Endothelial cell of umbilical vein (primary cell): Measurements from ENCODE around the gene VDR. TPM values are rescaled to one million over a fixed set of nuclear protein-coding genes. Genes with fewer than 3 reads are reported as not detected.

Experiments
- BruUV-seq: library from RNA; stranded (reverse); fragments of 400-500 nt; replicated peaks from 2 replicates; lab custom pipeline; 2021; lab: Mats Ljungman, UMichigan
- CTCF ChIA-PET: fragments of 300-600, 350-600 bp; sonication (Branson Sonifier 250); formaldehyde crosslinking; loops from one replicate; lab custom pipeline; 2021; ENCODE audit warnings: antibody characterized with exemption, inconsistent platforms; lab: Charles Lee
- POLR2A ChIA-PET: fragments of 300-600, 350-600 bp; sonication (Branson Sonifier 250); formaldehyde crosslinking; loops from one replicate; lab custom pipeline; 2021; ENCODE audit warnings: antibody characterized with exemption, inconsistent platforms; lab: Charles Lee
- DNase-seq: peaks from one replicate; pipeline ENCODE4 v3.0.0-alpha.2; 2011; ENCODE audit warnings: low read depth, low spot score
- FAIRE-seq: peaks from 2 replicates; lab custom pipeline; 2011; peaks lifted over from hg19 to GRCh38; lab: Jason Lieb, UNC
- H2AFZ ChIP-seq: 2 replicates; pipeline ENCODE4 v1.6.0; 2012; ENCODE audit warnings: low read depth, low read length, control low read depth, inconsistent platforms
- H3K27ac ChIP-seq: 2 replicates; pipeline ENCODE4 v1.5.1; 2011; ENCODE audit warnings: low read depth, mild to moderate bottlenecking, control low read depth, low read length, moderate library complexity; ENCODE audit not compliant: insufficient read depth
- H3K27me3 ChIP-seq, 2 experiments: 2 replicates each; pipeline versions ENCODE4 v1.6.0 to v1.6.1; 2011; ENCODE audit warnings: low read length in 2 of 2, mixed read lengths in 1 of 2; ENCODE audit not compliant: control insufficient read depth in 2 of 2, insufficient read depth in 2 of 2
- H3K36me3 ChIP-seq, 2 experiments: 2 replicates in 1 of 2; 3 replicates in 1 of 2; pipeline ENCODE4 v1.5.1; 2011; ENCODE audit warnings: low read length in 2 of 2, mild to moderate bottlenecking in 1 of 2, moderate library complexity in 1 of 2; ENCODE audit not compliant: control insufficient read depth in 2 of 2, insufficient read depth in 2 of 2; ENCODE audit errors: extremely low read depth in 1 of 2
- H3K4me1 ChIP-seq: 3 replicates; pipeline ENCODE4 v1.5.1; 2011; ENCODE audit warnings: mild to moderate bottlenecking, low read length; ENCODE audit not compliant: control insufficient read depth, insufficient read depth; ENCODE audit errors: extremely low read depth
- H3K4me2 ChIP-seq: 2 replicates; pipeline ENCODE4 v1.6.1; 2011; ENCODE audit warnings: low read length, control low read depth, mixed read lengths; ENCODE audit not compliant: insufficient read depth
- H3K4me3 ChIP-seq, 3 experiments: fragments of 200-600 bp in 1 of 3; sonication (generic), shearing (Covaris generic) in 1 of 3; replicated peaks in 1 of 3; 2 replicates each; pipeline ENCODE4 v1.5.1; 2011 to 2016; ENCODE audit warnings: control low read depth in 3 of 3, low read length in 3 of 3, mild to moderate bottlenecking in 2 of 3, inconsistent platforms in 1 of 3, low read depth in 1 of 3, moderate library complexity in 1 of 3; ENCODE audit not compliant: insufficient read depth in 1 of 3
- H3K79me2 ChIP-seq: 2 replicates; pipeline ENCODE4 v1.6.0; 2012; ENCODE audit warnings: low read length, inconsistent platforms; ENCODE audit not compliant: control insufficient read depth, insufficient read depth
- H3K9ac ChIP-seq: replicated peaks from 2 replicates; pipeline ENCODE3; 2011; ENCODE audit warnings: low read length, control low read depth; ENCODE audit not compliant: insufficient read depth; ENCODE audit errors: extremely low read depth
- H3K9me1 ChIP-seq: replicated peaks from 3 replicates; pipeline ENCODE4 v1.6.0; 2011; ENCODE audit warnings: mild to moderate bottlenecking, low read length; ENCODE audit not compliant: control insufficient read depth, insufficient read depth; ENCODE audit errors: extremely low read depth
- H3K9me3 ChIP-seq: replicated peaks from 2 replicates; pipeline ENCODE4 v1.5.1; 2012; ENCODE audit warnings: low read length, inconsistent platforms; ENCODE audit not compliant: control insufficient read depth, insufficient read depth
- H4K20me1 ChIP-seq: replicated peaks from 2 replicates; pipeline ENCODE3; 2011; ENCODE audit warnings: mild to moderate bottlenecking, low read length; ENCODE audit not compliant: control insufficient read depth, insufficient read depth; ENCODE audit errors: extremely low read depth
- CTCF ChIP-seq, 2 donors: IDR thresholded peaks; 1 replicate in 1 of 2; 2 replicates in 1 of 2; pipeline ENCODE4 v1.5.1; 2011; ENCODE audit warnings: low read length in 2 of 2, mild to moderate bottlenecking in 2 of 2, moderate library complexity in 2 of 2, control low read depth in 1 of 2, inconsistent platforms in 1 of 2, low read depth in 1 of 2; ENCODE audit not compliant: insufficient read depth in 1 of 2; ENCODE audit errors: extremely low read depth in 1 of 2
- FOS ChIP-seq: IDR thresholded peaks from 2 replicates; pipeline ENCODE4 v1.6.1; 2011; ENCODE audit warnings: mild to moderate bottlenecking, low read length, moderate library complexity, borderline replicate concordance; ENCODE audit not compliant: insufficient read depth
- JUN ChIP-seq: IDR thresholded peaks from 2 replicates; pipeline ENCODE4 v1.6.1; 2011; ENCODE audit warnings: borderline replicate concordance, low read depth; ENCODE audit not compliant: insufficient read length, insufficient read depth
- MYC ChIP-seq: IDR thresholded peaks from one replicate; pipeline ENCODE4 v1.6.1; 2011; ENCODE audit warnings: mild to moderate bottlenecking, low read depth, low read length
- POLR2A ChIP-seq: IDR thresholded peaks from 2 replicates; pipeline ENCODE4 v1.6.1; 2012; ENCODE audit warnings: low read depth, mild to moderate bottlenecking, control low read depth, low read length
- POLR2AphosphoS5 ChIP-seq: IDR thresholded peaks from 2 replicates; pipeline ENCODE4 v1.6.1; 2012; ENCODE audit warnings: low read depth, mild to moderate bottlenecking, control low read depth, low read length, moderate library complexity; ENCODE audit not compliant: insufficient read depth
- dilution Hi-C: fragments of 300-500 bp; cut with MboI; formaldehyde crosslinking; loops from one replicate; pipeline ENCODE4 v1.15.0; 2019; ENCODE audit warnings: low sequenced_read_pairs; ENCODE audit not compliant: extremely low pct_ligation_motif_present
- intact Hi-C: fragments of 100-400 bp; cut with micrococcal nuclease; formaldehyde crosslinking; loops from one replicate; pipeline ENCODE4 v1.10.0; 2022
- polyA plus RNA-seq, 4 experiments: library from polyadenylated mRNA; depleted of rRNA in 3 of 4; stranded (reverse) in 3 of 4; unstranded in 1 of 4; fragments of >200 nt; gene quantifications; 2 replicates each; pipeline versions ENCODE4 v1.2.1 to v1.2.3, GENCODE V29; 2011 to 2012; ENCODE audit warnings: missing spikeins in 1 of 4
- total RNA-seq: library from RNA; stranded (reverse); gene quantifications from 2 replicates; pipeline ENCODE4 v1.2.3, GENCODE V29; 2021

Gene VDR
- total and polyA plus RNA-seq, 2 donors (not counting 3 experiments of a cell fraction or from before 2014, with no cell fraction given) = 0.73 to 0.91 TPM

GRCh38 chr12:47812797-47813510 lies 91.8 kb downstream of the VDR start:
- Histone ChIP-seq H3K9me3 (no peaks in the 10 kb centered on the region), H4K20me1 (no peaks in the 10 kb centered on the region), H3K27ac (peak overlapping the region; percentile 93), H3K4me2 (peak overlapping the region; percentile 73), H3K27me3 (no peaks in the 10 kb centered on the region), H3K4me3 (peak overlapping the region in 2 of 3 experiments; percentile 11 to 16), H3K9ac (peak overlapping the region; percentile 72), H3K9me1 (no peaks in the 10 kb centered on the region), H3K79me2 (peaks cover 100% of the 10 kb centered on the region), H3K36me3 (peaks cover 4 to 10% of the 10 kb centered on the region in 2 experiments), H3K4me1 (peaks cover 92% of the 10 kb centered on the region), H2AFZ (no peak overlapping the region)
- intact Hi-C loops = loop anchor here (1.0 to 2.0 kb wide), 2 partner anchors 7 to 54 kb away; partner anchors contain the start of gene RAPGEF3
- TF ChIP-seq CTCF (IDR thresholded peaks at IDR 0.05; ENCODE audit: extremely low read depth in 1 of 2, insufficient read depth in 1 of 2, low read depth in 1 of 2, low read length in 2 of 2) = no peak
- peak; percentile 47 for TF ChIP-seq POLR2AphosphoS5
- TF ChIP-seq JUN = peak; percentile 19
- no peak for TF ChIP-seq MYC
- peak; percentile 82 for TF ChIP-seq FOS
- no peak for TF ChIP-seq POLR2A
- ChIA-PET CTCF (interaction anchor here (0.8 to 12.5 kb wide), 8 partner anchors 8 to 54 kb away, joined by 3 to 229 read pairs (median 4); partner anchors contain the start of gene RAPGEF3), POLR2A (interaction anchor here (0.5 to 1.8 kb wide), 5 partner anchors 8 to 1448 kb away, joined by 3 to 8 read pairs (median 4); no protein-coding TSS in a partner anchor)
- peak; percentile 87 for DNase-seq
- peak; percentile 60 for FAIRE-seq
- no TSS peak for BruUV-seq
- dilution Hi-C loops = no loop called here
